Body of pancreas (tissue), 4 donors: Measurements from ENCODE around the gene PARL.

Source experiments
- CTCF ChIP-seq, 7 experiments: fragments of 450-650 bp in 4 of 7; fragments of 200-600 bp in 3 of 7; sonication (generic) in 3 of 7; IDR thresholded peaks; one replicate each; pipeline ENCODE4 v1.5.1; 2016 to 2019; ENCODE audit warnings: antibody characterized with exemption in 7 of 7
- POLR2A ChIP-seq, 3 donors: fragments of 450-650 bp; IDR thresholded peaks; one replicate each; pipeline ENCODE4 v1.6.1; 2016; ENCODE audit warnings: antibody characterized with exemption in 3 of 3, mild to moderate bottlenecking in 2 of 3

- TF ChIP-seq CTCF (IDR thresholded peaks at IDR 0.05) (no peak), POLR2A (IDR thresholded peaks at IDR 0.05) (no peak)
These were observed 69.1 kb downstream of the PARL start for GRCh38 chr3:183815563-183815940.
